HepG2 (cell line): Measurements from ENCODE around the gene PRCD. TPM values are rescaled to one million over a fixed set of nuclear protein-coding genes. Genes with fewer than 3 reads are reported as not detected.

Experiments
- BCL6 ChIP-seq: IDR thresholded peaks from 2 replicates; pipeline ENCODE4 v1.6.1; 2016; ENCODE audit warnings: missing genetic modification reagents, missing compliant biosample characterization
- CBX5 ChIP-seq: sonication (generic); formaldehyde crosslinking; IDR thresholded peaks from 2 replicates; pipeline ENCODE4 v1.4.0; 2020; ENCODE audit warnings: missing genetic modification reagents, borderline replicate concordance
- EED ChIP-seq: sonication (generic); formaldehyde crosslinking; IDR thresholded peaks from 2 replicates; pipeline ENCODE4 v1.5.0; 2020; ENCODE audit warnings: mild to moderate bottlenecking, missing genetic modification reagents
- GFI1 ChIP-seq: sonication (generic); formaldehyde crosslinking; IDR thresholded peaks from 2 replicates; pipeline ENCODE4 v1.5.0; 2020; ENCODE audit warnings: missing genetic modification reagents, mild to moderate bottlenecking, borderline replicate concordance
- LBX2 ChIP-seq: sonication (generic); formaldehyde crosslinking; IDR thresholded peaks from 2 replicates; pipeline ENCODE4 v1.5.0; 2020; ENCODE audit warnings: missing genetic modification reagents, mild to moderate bottlenecking, borderline replicate concordance
- MXI1 ChIP-seq: IDR thresholded peaks from 3 replicates; pipeline ENCODE4 v1.6.1; 2012; ENCODE audit warnings: low read depth, low read length, inconsistent platforms, borderline replicate concordance
- NFATC3 ChIP-seq: sonication (generic); formaldehyde crosslinking; IDR thresholded peaks from 2 replicates; pipeline ENCODE4 v1.5.1; 2020; ENCODE audit warnings: mild to moderate bottlenecking, missing genetic modification reagents
- NFE2L2 ChIP-seq: fragments of 150-350 bp; IDR thresholded peaks from 2 replicates; pipeline ENCODE4 v1.6.1; 2014; ENCODE audit warnings: low read length
- NR2F2 ChIP-seq: IDR thresholded peaks from 2 replicates; pipeline ENCODE4 v1.6.1; 2012; ENCODE audit warnings: low read depth, inconsistent platforms, borderline replicate concordance
- SATB2 ChIP-seq: sonication (generic); formaldehyde crosslinking; IDR thresholded peaks from 2 replicates; pipeline ENCODE4 v1.5.0; 2020; ENCODE audit warnings: missing genetic modification reagents
- STAT5B ChIP-seq: sonication (generic); formaldehyde crosslinking; IDR thresholded peaks from 2 replicates; pipeline ENCODE4 v1.4.0; 2020; ENCODE audit warnings: missing genetic modification reagents
- ZBTB26 ChIP-seq: IDR thresholded peaks from 2 replicates; pipeline ENCODE4 v1.6.1; 2016; ENCODE audit warnings: missing compliant biosample characterization, missing genetic modification reagents, borderline replicate concordance
- ZBTB38 ChIP-seq: sonication (generic); formaldehyde crosslinking; IDR thresholded peaks from 2 replicates; pipeline ENCODE4 v1.5.1; 2020; ENCODE audit warnings: mild to moderate bottlenecking, missing genetic modification reagents
- ZMYM4 ChIP-seq: sonication (generic); formaldehyde crosslinking; IDR thresholded peaks from 2 replicates; pipeline ENCODE4 v1.8.1; 2023; ENCODE audit warnings: mild to moderate bottlenecking, missing genetic modification reagents
- ZNF224 ChIP-seq: sonication (generic); formaldehyde crosslinking; IDR thresholded peaks from 2 replicates; pipeline ENCODE4 v1.5.0; 2020; ENCODE audit warnings: mild to moderate bottlenecking, missing genetic modification reagents
- ZNF607 ChIP-seq: sonication (generic); formaldehyde crosslinking; IDR thresholded peaks from 2 replicates; pipeline ENCODE4 v1.5.1; 2020; ENCODE audit warnings: missing genetic modification reagents, mild to moderate bottlenecking, borderline replicate concordance
- ZNF747 ChIP-seq: sonication (generic); formaldehyde crosslinking; IDR thresholded peaks from 2 replicates; pipeline ENCODE4 v1.8.1; 2023; ENCODE audit warnings: missing genetic modification reagents, mild to moderate bottlenecking, borderline replicate concordance
- polyA plus RNA-seq, 8 experiments: library from polyadenylated mRNA; depleted of rRNA in 3 of 8; stranded (reverse) in 7 of 8; unstranded in 1 of 8; fragments of >200 nt; fragmentation: Illumina TruSeq in 4 of 8; extraction: Trizol in 4 of 8; gene quantifications; 2 replicates each; pipeline versions ENCODE4 v1.2.1 to v1.2.3, GENCODE V29; 2011 to 2016; ENCODE audit warnings: low read depth in 4 of 8, missing spikeins in 1 of 8, mixed read lengths in 1 of 8; ENCODE audit not compliant: insufficient read depth in 1 of 8
- total RNA-seq, 5 experiments: library from RNA; depleted of rRNA; stranded (reverse); fragments of >200 nt; fragmentation: Illumina TruSeq; extraction: Trizol; gene quantifications; 2 replicates each; pipeline ENCODE4 v1.2.3, GENCODE V29; 2016; ENCODE audit warnings: low read depth in 1 of 5
- TF ChIP-seq, protein P1 (sequence below): IDR thresholded peaks from 2 replicates; pipeline ENCODE4 v1.6.1; 2016
- TF ChIP-seq, protein P2 (sequence below): sonication (generic); formaldehyde crosslinking; IDR thresholded peaks from 2 replicates; pipeline ENCODE4 v1.8.0; 2022; ENCODE audit warnings: mild to moderate bottlenecking, missing genetic modification reagents
- TF ChIP-seq, protein P3 (sequence below): sonication (generic); formaldehyde crosslinking; IDR thresholded peaks from 2 replicates; pipeline ENCODE4 v1.5.1; 2020; ENCODE audit warnings: missing genetic modification reagents, mild to moderate bottlenecking, borderline replicate concordance
- TF ChIP-seq, protein P4 (sequence below): sonication (generic); formaldehyde crosslinking; IDR thresholded peaks from 2 replicates; pipeline ENCODE4 v1.4.0; 2020; ENCODE audit warnings: mild to moderate bottlenecking, low read depth, missing genetic modification reagents

The PRCD gene
- total and polyA plus RNA-seq, 2 of the 13 experiments (the other 11 are each of a cell fraction or from before 2014, with no cell fraction given): 0.51 TPM; not detected in 1

DNA sequence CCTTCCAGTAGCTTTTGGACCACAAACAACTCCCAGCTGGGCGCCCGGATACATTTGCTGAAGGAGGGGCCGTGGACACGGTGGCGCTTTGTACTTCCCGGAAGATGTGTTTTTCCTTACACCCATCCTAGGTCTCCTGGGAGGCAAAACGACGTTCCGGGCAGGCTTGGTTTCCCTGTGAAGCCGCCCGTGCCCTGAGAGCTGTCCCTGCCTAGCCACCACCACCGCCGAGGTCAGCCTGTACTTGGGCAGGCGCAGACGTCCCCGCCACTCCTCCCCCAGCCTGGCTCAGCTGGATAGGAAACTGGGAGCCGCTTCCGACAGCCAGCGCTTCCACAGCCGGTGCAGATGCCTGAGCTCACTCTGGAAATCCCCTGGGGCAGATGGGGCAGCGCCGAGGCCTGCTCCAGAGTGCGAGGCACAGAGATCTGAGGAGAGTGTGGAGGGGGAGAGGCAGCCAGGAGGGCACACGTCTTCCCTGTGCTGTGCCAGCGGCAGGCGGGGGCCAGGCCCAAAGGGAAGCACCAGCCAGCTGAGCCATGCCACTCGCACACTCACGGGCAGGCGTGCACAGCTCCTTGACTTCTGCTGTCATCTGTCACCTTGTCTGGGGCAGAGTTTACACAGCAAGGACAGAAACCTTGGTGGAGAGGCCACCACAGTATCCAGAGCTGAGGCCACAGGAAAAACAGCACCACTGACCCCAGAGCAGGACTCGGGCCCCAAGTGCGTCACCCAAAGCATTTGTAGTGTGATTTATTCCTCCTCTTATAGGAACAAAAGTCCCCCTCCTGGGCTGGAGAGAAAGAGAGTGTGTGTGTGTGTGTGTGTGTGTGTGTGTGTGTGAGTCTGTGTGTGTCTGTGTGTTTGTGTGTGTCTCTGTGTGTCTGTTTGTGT lies 41.6 kb upstream of the PRCD start (continued):
- TF ChIP-seq ZBTB26 (peak; percentile 78), EED (peak; percentile 45; the same call in 1 of the 2 replicates), LBX2 (peak; percentile 91), NFE2L2 (no peak), ZMYM4 (peak; percentile 52; the same call in 1 of the 2 replicates), NFATC3 (CRISPR knock-in tag) (peak; percentile 69; the same call in 1 of the 2 replicates), SATB2 (no peak), GFI1 (CRISPR knock-in tag) (no peak), MXI1 (peak; percentile 61; the same call in 1 of the 3 replicates), ZBTB38 (CRISPR knock-in tag) (peak; percentile 88), ZNF747 (CRISPR knock-in tag) (peak; percentile 23; the same call in 1 of the 2 replicates), ZNF224 (CRISPR knock-in tag) (peak; percentile 55; the same call in 1 of the 2 replicates), STAT5B (CRISPR knock-in tag) (peak; percentile 47; the same call in 1 of the 2 replicates), CBX5 (peak; percentile 42; the same call in 1 of the 2 replicates), ZNF607 (CRISPR knock-in tag) (peak; percentile 57; the same call in 1 of the 2 replicates), BCL6 (0 out of 2 replicates have a peak, but pooled peaks have one; percentile 14), NR2F2 (0 out of 2 replicates have a peak, but pooled peaks have one; percentile 10)
- TF ChIP-seq, protein P1, sequence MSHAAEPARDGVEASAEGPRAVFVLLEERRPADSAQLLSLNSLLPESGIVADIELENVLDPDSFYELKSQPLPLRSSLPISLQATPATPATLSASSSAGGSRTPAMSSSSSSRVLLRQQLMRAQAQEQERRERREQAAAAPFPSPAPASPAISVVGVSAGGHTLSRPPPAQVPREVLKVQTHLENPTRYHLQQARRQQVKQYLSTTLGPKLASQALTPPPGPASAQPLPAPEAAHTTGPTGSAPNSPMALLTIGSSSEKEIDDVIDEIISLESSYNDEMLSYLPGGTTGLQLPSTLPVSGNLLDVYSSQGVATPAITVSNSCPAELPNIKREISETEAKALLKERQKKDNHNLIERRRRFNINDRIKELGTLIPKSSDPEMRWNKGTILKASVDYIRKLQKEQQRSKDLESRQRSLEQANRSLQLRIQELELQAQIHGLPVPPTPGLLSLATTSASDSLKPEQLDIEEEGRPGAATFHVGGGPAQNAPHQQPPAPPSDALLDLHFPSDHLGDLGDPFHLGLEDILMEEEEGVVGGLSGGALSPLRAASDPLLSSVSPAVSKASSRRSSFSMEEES (CRISPR knock-in tag): 0 out of 2 replicates have a peak, but pooled peaks have one; percentile 50
- TF ChIP-seq, protein P2, sequence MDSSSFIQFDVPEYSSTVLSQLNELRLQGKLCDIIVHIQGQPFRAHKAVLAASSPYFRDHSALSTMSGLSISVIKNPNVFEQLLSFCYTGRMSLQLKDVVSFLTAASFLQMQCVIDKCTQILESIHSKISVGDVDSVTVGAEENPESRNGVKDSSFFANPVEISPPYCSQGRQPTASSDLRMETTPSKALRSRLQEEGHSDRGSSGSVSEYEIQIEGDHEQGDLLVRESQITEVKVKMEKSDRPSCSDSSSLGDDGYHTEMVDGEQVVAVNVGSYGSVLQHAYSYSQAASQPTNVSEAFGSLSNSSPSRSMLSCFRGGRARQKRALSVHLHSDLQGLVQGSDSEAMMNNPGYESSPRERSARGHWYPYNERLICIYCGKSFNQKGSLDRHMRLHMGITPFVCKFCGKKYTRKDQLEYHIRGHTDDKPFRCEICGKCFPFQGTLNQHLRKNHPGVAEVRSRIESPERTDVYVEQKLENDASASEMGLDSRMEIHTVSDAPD (CRISPR knock-in tag): no peak
- TF ChIP-seq, protein P3, sequence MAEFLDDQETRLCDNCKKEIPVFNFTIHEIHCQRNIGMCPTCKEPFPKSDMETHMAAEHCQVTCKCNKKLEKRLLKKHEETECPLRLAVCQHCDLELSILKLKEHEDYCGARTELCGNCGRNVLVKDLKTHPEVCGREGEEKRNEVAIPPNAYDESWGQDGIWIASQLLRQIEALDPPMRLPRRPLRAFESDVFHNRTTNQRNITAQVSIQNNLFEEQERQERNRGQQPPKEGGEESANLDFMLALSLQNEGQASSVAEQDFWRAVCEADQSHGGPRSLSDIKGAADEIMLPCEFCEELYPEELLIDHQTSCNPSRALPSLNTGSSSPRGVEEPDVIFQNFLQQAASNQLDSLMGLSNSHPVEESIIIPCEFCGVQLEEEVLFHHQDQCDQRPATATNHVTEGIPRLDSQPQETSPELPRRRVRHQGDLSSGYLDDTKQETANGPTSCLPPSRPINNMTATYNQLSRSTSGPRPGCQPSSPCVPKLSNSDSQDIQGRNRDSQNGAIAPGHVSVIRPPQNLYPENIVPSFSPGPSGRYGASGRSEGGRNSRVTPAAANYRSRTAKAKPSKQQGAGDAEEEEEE (CRISPR knock-in tag): peak; percentile 55; the same call in 1 of the 2 replicates
- TF ChIP-seq, protein P4, sequence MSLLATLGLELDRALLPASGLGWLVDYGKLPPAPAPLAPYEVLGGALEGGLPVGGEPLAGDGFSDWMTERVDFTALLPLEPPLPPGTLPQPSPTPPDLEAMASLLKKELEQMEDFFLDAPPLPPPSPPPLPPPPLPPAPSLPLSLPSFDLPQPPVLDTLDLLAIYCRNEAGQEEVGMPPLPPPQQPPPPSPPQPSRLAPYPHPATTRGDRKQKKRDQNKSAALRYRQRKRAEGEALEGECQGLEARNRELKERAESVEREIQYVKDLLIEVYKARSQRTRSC: 0 out of 2 replicates have a peak, but pooled peaks have one; percentile 15
